ENCODE data around the gene C1QL3. TPM values are rescaled to one million over a fixed set of nuclear protein-coding genes. Genes with fewer than 3 reads are reported as not detected.

C1QL3 gene
- total RNA-seq (2014; rRNA removed; shearing (Covaris generic)) = 0.05 TPM in 1 of 2 replicates, not detected in the other

- H3K27ac ChIP-seq = no peak within 1 kb of the TSS
- no peaks in the 10 kb centered on the region for H3K9me3 ChIP-seq (replicated peaks)
- peak within 1 kb of the TSS; percentile 19 for H3K4me3 ChIP-seq
- H3K4me1 ChIP-seq (replicated peaks) = peaks cover 11% of the 10 kb centered on the region
- peaks cover 42% of the 10 kb centered on the region for H3K27me3 ChIP-seq (replicated peaks)
- no peak for DNase-seq (ENCODE audit: low read depth in 1 of 2, low spot score in 2 of 2)
- H3K36me3 ChIP-seq = no peaks in the 10 kb centered on the region
Observed at GRCh38 chr10:16521311-16522016, at the start of gene C1QL3. Gene C1QL3 (minus strand): TSS chr10:16521879. CDS start chr10:16521065, 814 bp downstream.

- Histone ChIP-seq H3K27me3 (replicated peaks) (no peaks in the 10 kb centered on the region; the same call in 1 of the 2 replicates), H3K4me1 (replicated peaks) (no peaks in the 10 kb centered on the region), H3K4me3 (no peak overlapping the region), H3K27ac (no peak overlapping the region), H3K36me3 (no peaks in the 10 kb centered on the region), H3K9me3 (replicated peaks) (no peaks in the 10 kb centered on the region)
- no peak for DNase-seq (ENCODE audit: low read depth in 1 of 2, low spot score in 2 of 2)
Observed at GRCh38 chr10:16570731-16571130, 49.1 kb upstream of the C1QL3 start.

- Histone ChIP-seq H3K4me3 (no peak overlapping the region), H3K4me1 (replicated peaks) (no peaks in the 10 kb centered on the region)
Observed at GRCh38 chr10:16566202-16566805, 44.6 kb upstream of the C1QL3 start.

DNA sequence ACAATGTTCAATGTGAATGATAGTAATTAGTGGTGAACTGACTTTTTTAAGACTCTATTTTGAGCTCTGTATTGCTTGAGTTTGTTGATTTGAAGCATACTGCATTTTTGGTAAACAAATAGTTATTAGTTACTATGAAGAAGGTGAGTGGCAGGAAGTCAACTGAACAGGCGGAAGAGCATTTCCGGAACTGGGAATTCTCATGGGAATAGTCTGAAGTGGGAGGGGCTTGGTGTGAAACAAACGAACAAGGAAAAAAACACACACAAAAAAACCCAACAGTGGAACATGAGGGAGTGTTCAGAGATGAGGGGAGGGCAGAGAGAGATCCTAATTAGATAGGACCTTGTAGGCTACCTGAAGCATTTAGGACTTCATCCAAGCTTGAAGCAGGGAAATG lies 43.9 kb upstream of the C1QL3 start:
- no peaks in the 10 kb centered on the region for H3K27me3 ChIP-seq (replicated peaks)
- H3K9me3 ChIP-seq (replicated peaks) = no peaks in the 10 kb centered on the region
- H3K27ac ChIP-seq = no peak overlapping the region
- H3K4me1 ChIP-seq (replicated peaks) = no peaks in the 10 kb centered on the region
- DNase-seq (ENCODE audit: low read depth in 1 of 2, low spot score in 2 of 2) = no peak
- no peak overlapping the region for H3K4me3 ChIP-seq
- H3K36me3 ChIP-seq = no peaks in the 10 kb centered on the region

More at GRCh38 chr10:16566202-16566805, 44.6 kb upstream of the C1QL3 start:
- Histone ChIP-seq H3K9me3 (replicated peaks) (no peaks in the 10 kb centered on the region), H3K36me3 (no peaks in the 10 kb centered on the region), H3K27me3 (replicated peaks) (no peaks in the 10 kb centered on the region), H3K27ac (no peak overlapping the region)
- DNase-seq (ENCODE audit: low read depth in 1 of 2, low spot score in 2 of 2) = no peak

DNA sequence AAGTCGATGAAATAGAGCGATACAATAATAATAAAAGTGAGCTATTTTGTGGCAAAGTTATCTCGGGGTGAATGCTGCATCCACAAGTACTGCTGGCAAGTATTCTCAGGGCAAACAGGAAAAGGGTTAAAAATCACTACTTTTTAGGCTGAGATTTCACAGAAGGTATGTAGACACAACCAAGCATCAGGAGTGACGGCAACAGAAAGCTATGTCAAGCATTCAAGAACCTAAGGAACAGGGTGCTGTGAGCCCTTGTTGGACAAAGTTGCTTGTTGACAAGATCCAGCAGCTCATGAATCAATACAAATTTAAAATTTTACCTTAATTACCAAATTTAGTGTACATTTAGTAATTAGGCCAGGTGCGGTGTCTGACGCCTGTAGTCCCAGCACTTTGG lies 41.2 kb upstream of the C1QL3 start:
- Histone ChIP-seq H3K27me3 (replicated peaks) (no peaks in the 10 kb centered on the region), H3K4me1 (replicated peaks) (no peaks in the 10 kb centered on the region), H3K9me3 (replicated peaks) (no peaks in the 10 kb centered on the region), H3K27ac (no peak overlapping the region), H3K4me3 (no peak overlapping the region), H3K36me3 (no peaks in the 10 kb centered on the region)
- no peak for DNase-seq (ENCODE audit: low read depth in 1 of 2, low spot score in 2 of 2)

DNA sequence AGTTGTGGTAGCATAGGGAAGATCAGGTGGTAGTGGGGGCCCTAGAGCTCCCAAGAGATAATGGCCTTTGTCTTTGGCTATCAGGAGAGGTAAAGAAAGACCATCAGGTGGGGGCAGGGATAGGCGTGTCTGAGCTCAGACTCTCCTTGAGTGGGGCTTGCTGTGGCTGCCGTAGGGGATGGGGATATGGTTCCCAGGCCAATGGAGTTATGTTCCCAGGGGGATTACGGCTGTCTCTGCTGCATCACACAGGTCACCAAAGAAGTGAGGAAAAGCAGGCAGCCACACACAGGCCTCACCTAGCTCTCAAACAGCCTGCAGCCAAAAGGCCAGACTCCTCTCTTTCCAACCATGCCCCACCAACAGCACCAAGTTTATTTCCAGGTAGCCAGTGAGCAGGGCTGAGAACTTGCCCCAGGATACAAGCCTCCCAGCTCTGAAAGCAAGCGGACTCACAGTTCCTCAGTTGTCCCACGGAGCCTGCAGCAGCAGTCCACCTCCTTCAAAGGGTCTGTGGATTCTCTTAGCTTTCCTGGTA lies 37.6 kb upstream of the C1QL3 start:
- H3K4me3 ChIP-seq = no peak overlapping the region
- no peaks in the 10 kb centered on the region for H3K27me3 ChIP-seq (replicated peaks)
- H3K36me3 ChIP-seq = no peaks in the 10 kb centered on the region
- no peak for DNase-seq (ENCODE audit: low read depth in 1 of 2, low spot score in 2 of 2)
- H3K27ac ChIP-seq = no peak overlapping the region
- no peaks in the 10 kb centered on the region for H3K9me3 ChIP-seq (replicated peaks)
- H3K4me1 ChIP-seq (replicated peaks) = no peaks in the 10 kb centered on the region

DNA sequence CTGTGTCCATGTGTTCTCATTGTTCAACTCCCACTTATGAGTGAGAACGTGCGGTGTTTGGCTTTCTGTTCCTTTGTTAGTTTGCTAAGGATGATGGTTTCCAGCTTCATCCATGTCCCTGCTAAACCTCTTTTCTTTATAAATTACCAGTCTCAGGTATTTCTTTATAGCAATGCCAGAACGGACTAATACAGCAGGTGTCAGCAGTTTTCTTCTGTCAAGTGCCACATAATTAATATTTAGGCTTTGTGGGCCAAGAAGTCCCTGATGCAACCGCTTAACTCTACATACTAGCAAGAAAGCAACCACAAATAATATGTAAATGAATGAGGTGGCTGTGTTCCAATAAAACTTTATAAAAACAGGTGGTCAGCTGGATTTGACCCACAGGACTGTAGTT lies 26.3 kb upstream of the C1QL3 start:
- Histone ChIP-seq H3K27me3 (replicated peaks) (0 out of 2 replicates have a peak, but pooled peaks cover 8% of the 10 kb centered on the region), H3K4me1 (replicated peaks) (no peaks in the 10 kb centered on the region), H3K36me3 (no peaks in the 10 kb centered on the region), H3K9me3 (replicated peaks) (no peaks in the 10 kb centered on the region), H3K4me3 (no peak overlapping the region), H3K27ac (no peak overlapping the region)
- no peak for DNase-seq (ENCODE audit: low read depth in 1 of 2, low spot score in 2 of 2)

DNA sequence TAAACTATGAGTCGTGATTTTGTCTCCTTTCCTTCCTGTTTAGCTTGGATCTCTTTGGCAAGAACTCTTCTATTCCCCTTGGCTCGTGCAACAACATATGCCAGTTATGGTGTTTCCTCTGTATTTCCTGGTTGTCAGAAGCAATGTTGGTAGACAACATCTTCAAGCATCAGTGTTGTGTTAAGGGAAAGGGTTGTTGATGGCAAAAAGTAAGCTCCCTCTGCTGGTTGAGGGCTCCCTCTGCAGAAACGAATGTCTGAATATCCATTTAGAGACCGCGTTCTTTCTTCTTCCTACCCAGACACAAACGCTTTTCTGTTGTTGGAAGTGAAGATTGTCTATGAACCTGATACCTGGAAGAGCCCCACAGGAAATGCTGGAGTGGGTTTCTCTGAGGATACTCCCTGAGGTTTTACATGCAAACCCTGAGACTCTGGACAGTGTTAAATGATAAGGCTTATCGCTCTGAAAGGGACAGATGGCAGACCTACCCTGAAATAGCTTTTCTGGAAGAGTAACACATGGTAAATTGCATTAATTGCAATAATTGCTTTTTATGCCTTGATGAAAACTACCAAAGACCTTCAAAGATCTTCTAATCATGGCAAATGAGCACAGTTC lies 23.5 kb upstream of the C1QL3 start:
- Histone ChIP-seq H3K27me3 (replicated peaks) (0 out of 2 replicates have a peak, but pooled peaks cover 8% of the 10 kb centered on the region), H3K36me3 (no peaks in the 10 kb centered on the region), H3K4me3 (no peak overlapping the region), H3K4me1 (replicated peaks) (no peaks in the 10 kb centered on the region), H3K27ac (no peak overlapping the region), H3K9me3 (replicated peaks) (no peaks in the 10 kb centered on the region)
- DNase-seq (ENCODE audit: low read depth in 1 of 2, low spot score in 2 of 2) = peak in 1 of 2 experiments; percentile 10

DNA sequence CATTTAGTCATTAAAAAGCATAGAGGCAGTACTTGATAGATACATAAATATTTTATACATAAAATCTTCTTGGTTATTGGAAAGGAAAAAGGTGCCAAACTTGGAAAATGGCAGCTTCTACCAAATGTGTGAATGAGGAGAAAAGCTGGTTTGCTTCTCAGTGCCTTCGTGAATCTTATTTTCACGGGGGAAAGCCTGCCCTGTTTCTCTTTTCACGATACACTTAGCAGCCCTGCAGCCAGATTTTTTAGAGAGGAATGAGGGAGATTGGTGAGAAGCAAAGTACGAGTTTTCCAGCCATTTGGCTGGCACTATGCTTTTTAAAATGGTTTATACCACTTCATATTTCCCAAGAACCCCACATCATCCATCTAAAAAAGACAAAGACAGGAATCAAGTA lies 22.9 kb upstream of the C1QL3 start:
- DNase-seq (ENCODE audit: low read depth in 1 of 2, low spot score in 2 of 2) = no peak
- H3K27ac ChIP-seq = no peak overlapping the region
- no peak overlapping the region for H3K4me3 ChIP-seq
- H3K27me3 ChIP-seq (replicated peaks) = 0 out of 2 replicates have a peak, but pooled peaks cover 8% of the 10 kb centered on the region
- no peaks in the 10 kb centered on the region for H3K4me1 ChIP-seq (replicated peaks)
- no peaks in the 10 kb centered on the region for H3K36me3 ChIP-seq
- no peaks in the 10 kb centered on the region for H3K9me3 ChIP-seq (replicated peaks)

DNA sequence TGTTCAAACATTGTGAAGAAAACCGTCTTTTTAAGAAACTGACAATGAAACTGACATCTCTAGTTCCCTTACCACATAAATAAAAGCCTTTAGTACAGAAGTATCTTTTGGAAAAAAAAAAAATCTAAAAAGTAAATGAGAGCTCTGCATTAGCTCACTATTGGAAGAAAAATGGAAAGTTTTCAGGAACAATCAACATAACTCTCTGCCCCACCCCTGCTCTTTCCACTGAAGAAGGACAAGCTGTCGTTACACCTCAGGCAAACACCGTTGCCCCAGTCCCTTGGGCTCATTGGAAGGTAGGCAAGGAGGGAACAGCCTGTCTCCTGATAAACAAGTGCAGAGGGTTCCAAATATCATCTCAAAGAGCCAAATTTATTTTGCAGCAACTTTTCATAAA lies 22.4 kb upstream of the C1QL3 start:
- DNase-seq (ENCODE audit: low read depth in 1 of 2, low spot score in 2 of 2) = no peak
- no peaks in the 10 kb centered on the region for H3K4me1 ChIP-seq (replicated peaks)
- H3K4me3 ChIP-seq = no peak overlapping the region
- 0 out of 2 replicates have a peak, but pooled peaks cover 7% of the 10 kb centered on the region for H3K27me3 ChIP-seq (replicated peaks)
- H3K36me3 ChIP-seq = no peaks in the 10 kb centered on the region
- no peak overlapping the region for H3K27ac ChIP-seq
- H3K9me3 ChIP-seq (replicated peaks) = no peaks in the 10 kb centered on the region

- Histone ChIP-seq H3K36me3 (no peaks in the 10 kb centered on the region), H3K4me3 (no peak overlapping the region), H3K27ac (no peak overlapping the region), H3K4me1 (replicated peaks) (no peaks in the 10 kb centered on the region), H3K9me3 (replicated peaks) (no peaks in the 10 kb centered on the region), H3K27me3 (replicated peaks) (no peaks in the 10 kb centered on the region; the same call in 1 of the 2 replicates)
- no peak for DNase-seq (ENCODE audit: low read depth in 1 of 2, low spot score in 2 of 2)
Observed at GRCh38 chr10:16536155-16536554, 14.5 kb upstream of the C1QL3 start.

DNA sequence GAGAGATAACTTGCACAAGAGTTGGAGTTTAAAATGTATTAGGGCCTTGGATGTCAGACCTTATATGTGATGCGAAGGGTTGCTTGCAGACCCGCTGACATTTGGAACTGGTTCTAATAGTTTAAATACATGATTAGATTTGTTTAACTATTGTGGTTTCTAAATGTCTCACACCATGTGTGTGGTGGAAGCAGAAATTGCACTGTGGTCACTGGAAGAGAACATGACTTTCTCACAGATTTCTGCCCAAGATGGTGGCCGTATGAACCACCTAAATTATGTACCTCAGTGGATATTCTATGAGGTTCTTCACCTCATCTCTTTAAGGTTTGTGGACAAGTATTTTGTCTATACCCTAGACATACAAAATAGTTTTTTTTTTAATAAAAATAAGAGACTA lies 8.2 kb upstream of the C1QL3 start:
- no peaks in the 10 kb centered on the region; the same call in 1 of the 2 replicates for H3K9me3 ChIP-seq (replicated peaks)
- no peak overlapping the region for H3K27ac ChIP-seq
- no peaks in the 10 kb centered on the region for H3K4me1 ChIP-seq (replicated peaks)
- H3K36me3 ChIP-seq = no peaks in the 10 kb centered on the region
- H3K4me3 ChIP-seq = no peak overlapping the region
- H3K27me3 ChIP-seq (replicated peaks) = peaks cover 17% of the 10 kb centered on the region; the same call in 1 of the 2 replicates
- no peak for DNase-seq (ENCODE audit: low read depth in 1 of 2, low spot score in 2 of 2)

- no peaks in the 10 kb centered on the region for H3K4me1 ChIP-seq (replicated peaks)
- H3K4me3 ChIP-seq = no peak overlapping the region
- DNase-seq (ENCODE audit: low read depth in 1 of 2, low spot score in 2 of 2) = no peak
- peaks cover 30% of the 10 kb centered on the region for H3K27me3 ChIP-seq (replicated peaks)
- H3K9me3 ChIP-seq (replicated peaks) = no peaks in the 10 kb centered on the region; the same call in 1 of the 2 replicates
- no peak overlapping the region for H3K27ac ChIP-seq
- H3K36me3 ChIP-seq = no peaks in the 10 kb centered on the region
Observed at GRCh38 chr10:16527452-16527851, 5.8 kb upstream of the C1QL3 start.

DNA sequence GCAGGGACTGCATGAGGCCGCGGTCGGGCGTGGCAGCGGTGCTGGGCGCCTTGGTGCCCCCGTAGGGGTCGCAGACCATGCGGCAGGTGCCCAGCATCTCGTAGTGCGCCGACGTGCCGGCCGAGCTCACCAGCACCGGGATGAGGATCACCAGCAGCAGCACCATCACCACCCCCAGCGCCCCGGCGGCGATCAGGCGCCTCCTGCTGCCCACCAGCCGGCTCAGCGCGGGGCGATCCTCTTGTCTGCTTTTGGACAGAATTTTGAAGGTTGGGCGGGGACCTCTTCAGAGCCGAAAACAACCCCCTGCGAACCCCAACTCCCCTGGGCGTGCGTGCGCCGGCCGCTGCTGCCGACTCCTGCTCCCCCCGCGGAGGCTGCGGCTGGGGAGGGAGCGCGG lies 779 bp downstream of the C1QL3 start:
- H3K4me3 ChIP-seq = peak overlapping the region; percentile 19
- peak in 1 of 2 experiments; percentile 42 for DNase-seq (ENCODE audit: low read depth in 1 of 2, low spot score in 2 of 2)
- peaks cover 40% of the 10 kb centered on the region for H3K27me3 ChIP-seq (replicated peaks)
- H3K36me3 ChIP-seq = no peaks in the 10 kb centered on the region
- peaks cover 11% of the 10 kb centered on the region for H3K4me1 ChIP-seq (replicated peaks)
- H3K9me3 ChIP-seq (replicated peaks) = no peaks in the 10 kb centered on the region
- H3K27ac ChIP-seq = no peak overlapping the region
